ENCODE measurements around the gene TTLL11.

Gene TTLL11

DNA sequence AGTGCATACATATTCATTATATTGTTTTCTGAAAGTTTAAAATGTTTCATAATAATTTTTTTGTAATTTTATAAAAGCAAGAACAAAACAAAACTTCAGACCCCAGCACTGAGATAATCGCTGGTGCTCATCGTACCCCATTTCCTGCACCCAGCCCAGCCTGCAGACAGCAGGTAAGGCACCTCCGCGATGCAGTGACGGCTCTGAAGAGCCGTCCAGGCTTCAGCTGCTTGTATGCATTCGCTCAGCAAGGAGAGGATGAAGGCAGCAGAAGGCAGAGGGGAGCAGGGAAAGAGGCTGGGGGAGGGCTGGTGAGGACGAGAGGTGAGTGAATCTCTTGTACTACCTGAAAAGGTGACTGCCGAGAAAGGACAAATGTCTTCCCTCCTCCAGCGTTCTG, 153.5 kb downstream of the TTLL11 start:
- DNase-seq (ENCODE audit: low read depth), result no peak

DNA sequence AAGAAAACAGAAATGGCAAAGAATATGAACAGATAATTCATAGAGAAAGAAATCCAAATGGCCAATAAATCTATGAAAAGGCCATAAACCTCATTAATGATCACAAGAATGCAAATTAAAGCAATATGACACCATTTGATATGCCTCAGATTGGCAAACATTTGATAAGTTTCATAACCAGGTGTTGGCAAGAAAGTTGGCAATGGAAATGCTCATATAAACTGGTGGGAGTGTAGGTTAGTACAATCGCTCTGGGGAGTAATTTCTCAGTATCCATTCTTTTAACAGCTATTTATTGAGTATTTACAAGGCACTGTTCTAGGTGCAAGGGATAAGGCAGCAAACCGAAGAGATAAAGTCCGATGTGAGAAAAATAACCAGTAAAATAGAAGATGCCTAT, 154.5 kb downstream of the TTLL11 start:
- DNase-seq (ENCODE audit: low read depth), result no peak

- no peak for DNase-seq (ENCODE audit: low read depth)
These were observed 155.9 kb downstream of the TTLL11 start for GRCh38 chr9:121937240-121937639.

DNA sequence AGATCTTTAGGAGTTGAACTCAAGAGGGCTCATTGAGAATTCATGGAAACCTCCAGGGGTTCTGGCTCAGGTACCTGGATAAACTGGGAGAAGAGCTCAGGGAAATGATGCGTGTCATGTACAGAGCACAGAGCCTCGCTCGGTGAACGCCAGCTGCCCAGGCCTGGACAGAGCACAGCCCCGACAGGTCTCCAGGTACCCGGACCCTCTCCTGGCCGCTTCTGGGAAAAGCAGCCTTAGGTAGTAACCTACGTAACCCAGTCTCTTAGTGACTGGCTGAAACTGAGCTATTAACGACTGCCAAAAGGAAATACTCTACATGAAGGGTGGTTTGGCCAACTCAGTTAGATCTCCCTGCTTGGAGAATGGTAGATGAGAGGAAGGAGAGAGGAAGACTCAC, 157.4 kb downstream of the TTLL11 start:
- DNase-seq (ENCODE audit: low read depth), result no peak

DNA sequence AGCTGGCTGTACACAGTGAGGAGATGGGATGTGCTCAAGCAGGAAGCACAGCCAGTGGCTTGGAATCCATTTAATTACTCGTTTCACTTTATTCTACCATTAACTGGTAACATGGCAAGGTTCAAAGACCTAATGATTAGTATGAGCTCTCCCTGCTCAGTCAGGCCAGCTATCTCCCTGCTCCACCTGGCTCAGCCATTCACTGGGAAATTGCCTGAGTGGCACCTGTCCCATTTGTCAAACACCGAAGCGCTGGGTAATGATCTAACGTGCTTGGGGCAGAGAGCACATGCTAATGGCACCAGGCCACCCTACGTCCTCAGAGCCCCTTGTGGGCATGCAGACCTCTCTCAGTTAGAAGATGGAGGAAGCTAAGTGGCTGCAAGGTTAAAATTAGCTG, 162.2 kb downstream of the TTLL11 start:
- no peak for DNase-seq (ENCODE audit: low read depth)

- no peak for DNase-seq (ENCODE audit: low read depth)
These were observed 162.9 kb downstream of the TTLL11 start for GRCh38 chr9:121929893-121930875.

GRCh38 chr9:121927636-121928035, 165.5 kb downstream of the TTLL11 start:
- DNase-seq (ENCODE audit: low read depth), result no peak

- DNase-seq (ENCODE audit: low read depth), result no peak
These were observed 166.0 kb downstream of the TTLL11 start for GRCh38 chr9:121927081-121927480.

DNA sequence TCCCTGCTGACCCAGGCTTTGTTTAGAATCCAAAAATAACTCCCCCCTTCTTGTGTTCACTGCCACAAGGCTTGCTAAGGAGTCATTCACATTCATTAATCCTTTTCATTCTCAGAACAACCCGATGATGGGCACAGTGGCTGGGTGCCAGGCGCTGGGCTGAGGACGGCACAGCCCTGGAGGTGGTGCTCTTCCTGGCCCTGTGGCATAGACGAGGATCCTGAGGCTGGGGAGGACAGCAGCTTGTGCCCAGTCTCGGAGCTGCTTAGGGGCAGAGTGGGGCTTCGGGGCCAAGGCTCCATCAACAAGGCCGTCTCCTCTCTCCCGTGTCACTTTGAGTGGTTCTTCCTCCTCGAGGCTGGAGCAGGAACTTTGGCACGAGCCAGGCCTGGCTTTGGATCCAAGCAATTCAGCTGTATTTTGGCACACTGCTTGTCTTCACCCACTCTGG, 166.7 kb downstream of the TTLL11 start:
- DNase-seq (ENCODE audit: low read depth), result no peak

GRCh38 chr9:121925935-121926334, 167.2 kb downstream of the TTLL11 start:
- DNase-seq (ENCODE audit: low read depth), result no peak

DNA sequence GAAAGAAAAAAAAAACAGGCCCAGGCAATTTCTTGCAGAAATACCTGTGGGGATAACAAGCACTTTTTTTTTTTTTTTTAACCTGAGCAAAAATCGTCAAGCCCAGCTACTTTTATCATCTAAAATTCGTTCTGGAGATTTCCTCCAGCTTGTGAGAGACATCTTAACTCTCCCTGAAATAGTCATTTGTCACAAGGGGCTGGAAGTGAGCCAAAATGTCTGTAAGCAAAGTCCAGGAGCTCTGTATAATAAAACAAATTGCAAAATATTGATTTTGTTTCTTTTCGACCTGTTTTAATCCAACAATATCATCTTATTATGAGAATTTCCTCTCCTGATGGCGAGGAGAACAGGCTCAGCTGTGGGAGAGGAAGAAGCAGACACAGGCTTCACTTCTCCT, 168.4 kb downstream of the TTLL11 start:
- DNase-seq (ENCODE audit: low read depth), result no peak

GRCh38 chr9:121921444-121921843, 171.7 kb downstream of the TTLL11 start:
- DNase-seq (ENCODE audit: low read depth), result no peak

DNA sequence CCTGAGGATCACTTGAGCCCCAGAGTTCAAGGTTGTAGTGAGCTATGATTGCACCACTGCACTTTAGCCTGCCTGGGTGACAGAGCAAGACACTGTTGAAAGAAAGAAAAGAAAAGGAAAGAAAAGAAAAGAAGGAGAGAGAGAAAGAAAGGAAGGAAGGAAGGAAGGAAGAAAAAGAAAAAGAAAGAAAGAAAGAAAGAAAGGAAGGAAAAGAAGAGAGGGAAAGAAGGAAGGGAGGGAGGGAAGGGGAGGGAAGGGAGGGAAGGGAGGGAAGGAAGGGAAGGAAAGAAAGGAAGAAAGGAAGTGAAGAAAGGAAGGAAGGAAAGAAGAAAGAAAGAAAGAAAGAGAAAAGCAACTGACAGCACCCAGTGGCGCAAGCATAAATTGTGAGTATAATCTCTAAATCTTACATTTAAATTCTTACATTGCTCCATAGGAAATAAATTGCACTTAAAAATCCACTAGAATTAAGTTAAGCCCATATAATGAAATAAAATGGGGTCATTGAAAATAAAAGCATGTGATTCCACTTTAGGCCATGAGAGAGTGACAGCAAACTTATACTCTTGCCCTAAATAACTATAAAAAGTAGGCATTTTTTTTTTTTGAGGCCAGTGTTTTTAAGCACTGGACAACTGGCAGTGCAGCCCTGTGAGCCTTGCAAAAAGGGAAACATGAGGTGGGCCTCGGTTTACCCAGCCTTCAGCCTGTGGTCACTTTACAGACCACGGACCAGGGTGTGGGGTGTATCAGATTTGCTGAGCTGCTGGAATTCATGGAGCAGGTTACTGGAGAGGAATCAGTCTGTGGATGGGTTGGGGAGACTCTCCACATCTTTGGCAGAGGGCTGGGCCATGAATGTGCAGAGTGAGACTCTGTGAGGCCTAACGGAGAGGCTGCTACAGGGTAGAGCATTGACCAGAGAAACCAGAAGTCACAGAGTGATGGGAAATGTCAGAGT, 175.5 kb downstream of the TTLL11 start:
- DNase-seq (ENCODE audit: low read depth), result no peak

DNA sequence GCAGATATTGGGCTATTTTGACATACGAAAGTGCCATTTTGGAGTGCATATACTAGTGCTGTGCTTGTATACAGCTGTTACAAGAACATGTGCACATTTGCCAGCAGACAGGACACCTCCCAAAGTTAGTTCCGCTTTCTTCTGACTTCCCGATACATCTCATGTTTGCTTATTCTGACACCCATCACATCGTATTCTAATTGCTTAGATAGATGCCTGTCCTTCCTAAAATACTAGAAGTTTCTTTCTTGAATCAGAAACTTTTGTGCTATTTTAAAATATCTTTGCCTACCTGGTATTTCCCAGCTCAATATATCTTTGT, 177.8 kb downstream of the TTLL11 start:
- DNase-seq (ENCODE audit: low read depth), result no peak

DNA sequence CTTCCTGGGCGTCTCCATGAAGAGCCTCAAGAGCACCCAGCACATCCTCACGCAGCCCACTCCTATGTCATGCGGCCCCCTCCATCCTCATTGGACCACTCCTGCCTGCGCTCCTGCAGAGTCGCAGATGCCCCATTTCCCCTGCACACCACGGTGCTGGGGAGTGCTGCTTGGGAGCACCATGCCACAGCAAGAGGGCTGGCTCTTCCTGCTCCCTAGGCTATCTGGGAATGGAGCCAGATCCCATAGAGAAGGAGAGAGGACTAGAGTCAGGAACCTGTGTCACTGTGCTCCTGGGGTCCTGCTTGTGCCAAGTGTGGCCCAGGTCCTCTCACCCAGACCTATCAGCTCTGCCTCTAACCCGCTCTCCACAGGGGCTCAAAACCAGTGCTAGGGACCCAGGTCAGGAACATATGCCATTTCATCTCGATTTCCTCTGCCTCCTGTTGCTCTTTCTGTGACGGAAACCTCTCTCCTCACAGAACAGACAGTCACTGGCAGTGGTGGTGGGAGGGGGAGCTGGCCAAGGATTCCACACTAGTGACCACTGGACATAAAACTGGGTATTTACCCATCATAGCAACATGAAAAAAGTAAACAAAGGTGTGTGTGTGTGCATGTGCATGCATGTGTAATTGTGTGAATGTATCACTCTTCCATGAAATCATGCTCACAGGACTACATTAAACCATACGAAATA, 178.4 kb downstream of the TTLL11 start:
- DNase-seq (ENCODE audit: low read depth), result no peak

DNA sequence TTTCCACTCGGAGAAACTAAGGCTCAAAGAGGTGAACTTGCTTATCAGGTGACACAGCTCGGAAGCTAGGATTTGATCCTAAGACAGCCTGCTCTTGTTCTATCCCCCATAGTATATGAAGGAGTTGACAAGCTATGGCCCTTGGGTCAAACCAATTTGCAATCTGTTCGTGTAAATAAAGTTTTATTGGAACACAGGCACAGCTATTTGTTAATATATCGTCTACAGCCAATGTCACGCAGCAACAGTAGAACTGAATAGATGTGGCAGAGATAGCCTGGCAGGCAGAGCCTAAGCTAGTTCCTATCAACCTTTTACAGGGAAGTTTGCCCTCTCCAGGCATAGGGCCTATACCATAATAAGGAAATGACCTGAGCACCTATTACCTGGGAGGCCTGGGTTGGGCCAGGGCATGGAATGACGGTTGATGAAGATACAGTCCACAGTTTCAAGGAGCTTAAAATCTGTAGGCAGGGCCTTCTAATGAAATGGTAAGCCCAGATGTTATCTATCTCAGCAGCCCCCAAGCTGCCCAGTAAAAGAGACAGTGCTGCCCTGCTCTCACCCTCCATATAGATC, 179.0 kb downstream of the TTLL11 start:
- DNase-seq (ENCODE audit: low read depth), result no peak

DNA sequence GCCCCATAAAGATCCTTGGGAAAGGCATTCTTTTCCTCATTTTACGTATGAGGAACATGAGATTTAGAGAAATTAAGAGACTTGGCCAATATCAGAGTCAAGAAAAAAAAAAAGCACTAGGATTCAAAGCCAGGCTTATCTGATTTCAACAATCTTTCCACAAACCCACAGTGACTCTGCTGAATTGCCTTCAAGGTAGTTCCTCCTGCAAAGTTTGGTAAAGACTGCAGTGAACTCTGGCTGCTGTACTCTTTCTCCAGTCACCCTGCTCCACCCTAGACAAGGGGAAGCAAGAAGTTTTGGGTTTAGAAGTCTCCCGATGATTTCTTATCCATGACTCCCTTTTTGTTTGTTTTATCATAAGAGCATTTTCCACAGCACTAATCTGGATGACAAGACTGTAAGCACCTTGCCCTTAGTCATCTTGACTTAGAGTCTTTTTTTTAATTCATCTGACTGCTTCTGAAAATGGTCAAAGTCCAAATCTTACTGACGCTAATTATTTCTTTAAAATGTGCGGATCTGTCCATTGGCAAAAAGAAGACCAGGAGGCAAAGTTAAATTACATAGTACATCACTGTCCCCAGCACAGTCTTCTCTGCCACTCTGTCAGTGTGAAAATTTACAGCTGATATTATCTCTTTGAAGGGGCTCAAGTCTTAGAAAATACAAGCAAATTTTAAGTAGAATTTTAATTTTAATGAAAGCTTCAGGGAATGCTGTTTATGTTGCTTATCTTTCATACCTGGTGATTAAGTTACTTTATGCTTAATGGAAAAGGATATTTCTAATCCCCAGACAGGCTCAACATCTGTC, 180.1 kb downstream of the TTLL11 start:
- DNase-seq (ENCODE audit: low read depth), result no peak

DNA sequence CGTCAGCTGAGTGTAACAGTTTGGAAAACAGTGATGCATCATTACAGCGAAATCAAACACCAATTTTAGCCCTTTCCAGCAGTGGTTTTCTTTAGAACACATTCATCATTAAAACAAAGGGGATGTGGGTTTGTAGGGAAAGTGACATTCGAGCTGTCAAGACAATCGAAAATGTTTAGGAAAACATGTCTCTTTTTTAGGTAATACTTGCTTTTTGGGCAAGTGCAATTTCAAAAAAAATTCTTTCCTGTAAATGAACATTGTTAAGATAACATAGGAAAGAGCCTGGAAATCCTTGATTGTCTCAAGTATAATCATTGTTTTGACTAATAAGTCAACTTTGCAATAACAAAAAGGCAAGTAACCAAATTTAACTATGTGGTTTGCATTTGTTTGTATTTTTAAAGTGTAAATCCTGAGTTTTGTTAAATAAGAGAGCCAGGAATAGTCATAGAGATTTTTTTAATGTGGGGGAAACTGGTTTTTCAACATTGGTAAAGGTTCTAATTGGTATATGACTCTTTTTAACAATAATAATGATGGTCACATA, 182.5 kb downstream of the TTLL11 start:
- DNase-seq (ENCODE audit: low read depth), result no peak

- no peak for DNase-seq (ENCODE audit: low read depth)
These were observed 184.0 kb downstream of the TTLL11 start for GRCh38 chr9:121909111-121909510.

- no peak for DNase-seq (ENCODE audit: low read depth)
These were observed 186.8 kb downstream of the TTLL11 start for GRCh38 chr9:121906074-121906870.
